Spleen (tissue), 11 donors: ENCODE measurements around the gene OTP. TPM values are rescaled to one million over a fixed set of nuclear protein-coding genes. Genes with fewer than 3 reads are reported as not detected.

ENCODE experiments used
- DNase-seq: peaks from one replicate; pipeline ENCODE4 v3.0.0-alpha.2; 2020
- H3K27ac ChIP-seq, 8 donors: fragments of 200-600 bp; sonication (generic) in 7 of 8; 1 replicate in 4 of 8; 2 replicates in 4 of 8; pipeline versions ENCODE4 v1.5.0 to v1.8.0; 2016 to 2021; ENCODE audit warnings: inconsistent platforms in 4 of 8, mild to moderate bottlenecking in 4 of 8, moderate library complexity in 1 of 8
- H3K27me3 ChIP-seq, 7 donors: fragments of 200-600 bp; sonication (generic) in 6 of 7; replicated peaks in 1 of 7; 1 replicate in 4 of 7; 2 replicates in 3 of 7; pipeline versions ENCODE4 v1.5.0 to v1.8.0; 2016 to 2021; ENCODE audit warnings: inconsistent platforms in 3 of 7, mild to moderate bottlenecking in 1 of 7
- H3K36me3 ChIP-seq, 6 donors: fragments of 200-600 bp; sonication (generic) in 5 of 6; 1 replicate in 4 of 6; 2 replicates in 2 of 6; pipeline versions ENCODE4 v1.5.0 to v1.8.0; 2016 to 2021; ENCODE audit warnings: inconsistent platforms in 2 of 6
- H3K4me1 ChIP-seq, 6 donors: fragments of 200-600 bp; sonication (generic) in 5 of 6; 1 replicate in 3 of 6; 2 replicates in 3 of 6; pipeline versions ENCODE4 v1.5.0 to v1.8.0; 2016 to 2021; ENCODE audit warnings: inconsistent platforms in 3 of 6
- H3K4me3 ChIP-seq, 8 donors: fragments of 200-600 bp; sonication (generic) in 7 of 8; 1 replicate in 4 of 8; 2 replicates in 4 of 8; pipeline versions ENCODE4 v1.5.0 to v1.8.0; 2016 to 2021; ENCODE audit warnings: inconsistent platforms in 4 of 8, mild to moderate bottlenecking in 4 of 8, moderate library complexity in 2 of 8
- H3K9me3 ChIP-seq, 8 donors: fragments of 200-600 bp; sonication (generic) in 7 of 8; 1 replicate in 4 of 8; 2 replicates in 4 of 8; pipeline versions ENCODE4 v1.5.0 to v1.8.0; 2016 to 2021; ENCODE audit warnings: inconsistent platforms in 4 of 8
- POLR2A ChIP-seq, 3 donors: fragments of 450-650 bp; IDR thresholded peaks; one replicate each; pipeline ENCODE4 v1.5.1; 2017; ENCODE audit warnings: antibody characterized with exemption in 3 of 3, mild to moderate bottlenecking in 1 of 3
- POLR2AphosphoS5 ChIP-seq, 3 donors: sonication (generic); formaldehyde crosslinking; IDR thresholded peaks; one replicate each; pipeline ENCODE4 v1.5.1; 2017; ENCODE audit warnings: antibody characterized with exemption in 3 of 3
- WGBS, 5 donors: extraction: QIAGEN DNeasy Blood & Tissue Kit in 3 of 5; methylation state at CpG; one replicate each; pipeline versions ENCODE4 v1.1.5 to v1.1.7; 2013 to 2018; 5-methylcytosine and 5-hydroxymethylcytosine counted together
- intact Hi-C: fragments of 100-400 bp; cut with DNase I; formaldehyde crosslinking; loops from one replicate; pipeline ENCODE4 v1.15.0; 2023; ENCODE audit warnings: low total_unique reads
- polyA plus RNA-seq, 3 donors: library from polyadenylated mRNA; stranded (reverse); fragments of 200-250 nt; gene quantifications; one replicate each; pipeline ENCODE4 v1.2.1, GENCODE V29; 2013
- total RNA-seq, 7 donors: library from RNA; depleted of rRNA in 3 of 7; stranded (reverse); fragments of >200 nt in 3 of 7; fragmentation: NEBNext Ultra II Directional in 4 of 7; extraction: Animal tissue kit (Norgen Biotek cat#: 25700) in 4 of 7; gene quantifications; one replicate each; pipeline versions ENCODE4 v1.1.0 to v1.2.1, GENCODE V29; 2016 to 2021
- TF ChIP-seq, protein P1 (sequence below), 11 experiments: fragments of 200-600 bp in 7 of 11; fragments of 450-650 bp in 4 of 11; sonication (generic) in 4 of 11; IDR thresholded peaks in 8 of 11; conservative IDR thresholded peaks in 3 of 11; 1 replicate in 7 of 11; 2 replicates in 4 of 11; pipeline versions ENCODE4 v1.4.0 to v1.8.0; 2016 to 2021; ENCODE audit warnings: antibody characterized with exemption in 11 of 11, inconsistent platforms in 4 of 11, mild to moderate bottlenecking in 1 of 11
- donor health status: healthy with polysubstance abuse.
- donor health status: DM: no; HTN: no; CAD: no; lungs with moderate emphysema.
- donor health status: DM: no; HTN: no; CAD: no.
- donor health status: Bipolar disorder and iron deficiency.
- donor health status: healthy.
- donor health status: DM: no; HTN: no; CAD: no.
- donor health status: DM: yes; HTN: yes; CAD: no.

The OTP gene
- total and polyA plus RNA-seq, 10 donors: not detected

GRCh38 chr5:77633709-77634108 lies 4.8 kb downstream of the OTP start:
- no peak for DNase-seq
- Histone ChIP-seq H3K4me3 (no peak overlapping the region), H3K9me3 (peaks cover 0 to 34% (median 0%) of the 10 kb centered on the region in 8 donors), H3K4me1 (peaks cover 15 to 60% (median 37%) of the 10 kb centered on the region in 6 donors), H3K36me3 (no peaks in the 10 kb centered on the region), H3K27ac (no peak overlapping the region), H3K27me3 (peaks cover 11 to 100% (median 100%) of the 10 kb centered on the region in 7 donors)
- intact Hi-C loops: no loop called here
- TF ChIP-seq POLR2AphosphoS5 (IDR thresholded peaks at IDR 0.05): no peak
- TF ChIP-seq POLR2A (IDR thresholded peaks at IDR 0.05): no peak
- TF ChIP-seq, protein P1, sequence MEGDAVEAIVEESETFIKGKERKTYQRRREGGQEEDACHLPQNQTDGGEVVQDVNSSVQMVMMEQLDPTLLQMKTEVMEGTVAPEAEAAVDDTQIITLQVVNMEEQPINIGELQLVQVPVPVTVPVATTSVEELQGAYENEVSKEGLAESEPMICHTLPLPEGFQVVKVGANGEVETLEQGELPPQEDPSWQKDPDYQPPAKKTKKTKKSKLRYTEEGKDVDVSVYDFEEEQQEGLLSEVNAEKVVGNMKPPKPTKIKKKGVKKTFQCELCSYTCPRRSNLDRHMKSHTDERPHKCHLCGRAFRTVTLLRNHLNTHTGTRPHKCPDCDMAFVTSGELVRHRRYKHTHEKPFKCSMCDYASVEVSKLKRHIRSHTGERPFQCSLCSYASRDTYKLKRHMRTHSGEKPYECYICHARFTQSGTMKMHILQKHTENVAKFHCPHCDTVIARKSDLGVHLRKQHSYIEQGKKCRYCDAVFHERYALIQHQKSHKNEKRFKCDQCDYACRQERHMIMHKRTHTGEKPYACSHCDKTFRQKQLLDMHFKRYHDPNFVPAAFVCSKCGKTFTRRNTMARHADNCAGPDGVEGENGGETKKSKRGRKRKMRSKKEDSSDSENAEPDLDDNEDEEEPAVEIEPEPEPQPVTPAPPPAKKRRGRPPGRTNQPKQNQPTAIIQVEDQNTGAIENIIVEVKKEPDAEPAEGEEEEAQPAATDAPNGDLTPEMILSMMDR (IDR thresholded peaks at IDR 0.05 in 8 of 11, conservative IDR thresholded peaks at IDR 0.05 in 3 of 11): no peak
- 16 to 17% (median 17%) methylated on average over 5 of the region's 5 CpGs for WGBS, 5 donors

DNA sequence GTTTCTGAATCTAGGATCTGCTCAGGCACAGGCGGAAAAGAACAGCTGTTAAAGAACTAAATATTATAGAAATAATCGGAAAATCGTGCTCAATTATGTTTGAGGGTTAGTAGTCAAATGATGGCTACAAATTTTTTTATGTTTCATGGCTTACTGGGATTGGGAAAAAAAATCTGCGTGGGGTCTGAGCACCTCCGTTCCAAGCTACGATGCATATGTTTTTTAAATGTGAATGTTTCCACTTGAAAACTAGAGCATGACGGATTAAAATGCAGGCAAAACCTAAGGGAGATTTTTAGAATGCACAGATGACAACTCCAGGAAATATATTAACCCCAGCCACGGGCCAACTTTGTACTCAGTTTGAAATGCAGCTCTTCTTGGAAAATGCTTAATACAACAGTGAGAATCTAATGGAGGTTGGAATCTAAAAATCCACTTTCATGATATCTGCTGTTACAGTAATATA lies 5.3 kb downstream of the OTP start:
- H3K9me3 ChIP-seq: peaks cover 0 to 32% (median 0%) of the 10 kb centered on the region in 8 donors
- 13 to 18% (median 16%) methylated on average over 8 of the region's 8 CpGs for WGBS, 5 donors
- TF ChIP-seq POLR2A (IDR thresholded peaks at IDR 0.05) (no peak), POLR2AphosphoS5 (IDR thresholded peaks at IDR 0.05) (no peak)
- TF ChIP-seq, protein P1 (IDR thresholded peaks at IDR 0.05 in 8 of 11, conservative IDR thresholded peaks at IDR 0.05 in 3 of 11): no peak
- peaks cover 9 to 100% (median 100%) of the 10 kb centered on the region in 7 donors for H3K27me3 ChIP-seq
- no peak overlapping the region for H3K4me3 ChIP-seq
- intact Hi-C loops: no loop called here
- H3K4me1 ChIP-seq: peaks cover 12 to 60% (median 33%) of the 10 kb centered on the region in 6 donors
- peaks cover 0 to under 1% (median 0%) of the 10 kb centered on the region in 6 donors for H3K36me3 ChIP-seq
- DNase-seq: no peak
- H3K27ac ChIP-seq: no peak overlapping the region

DNA sequence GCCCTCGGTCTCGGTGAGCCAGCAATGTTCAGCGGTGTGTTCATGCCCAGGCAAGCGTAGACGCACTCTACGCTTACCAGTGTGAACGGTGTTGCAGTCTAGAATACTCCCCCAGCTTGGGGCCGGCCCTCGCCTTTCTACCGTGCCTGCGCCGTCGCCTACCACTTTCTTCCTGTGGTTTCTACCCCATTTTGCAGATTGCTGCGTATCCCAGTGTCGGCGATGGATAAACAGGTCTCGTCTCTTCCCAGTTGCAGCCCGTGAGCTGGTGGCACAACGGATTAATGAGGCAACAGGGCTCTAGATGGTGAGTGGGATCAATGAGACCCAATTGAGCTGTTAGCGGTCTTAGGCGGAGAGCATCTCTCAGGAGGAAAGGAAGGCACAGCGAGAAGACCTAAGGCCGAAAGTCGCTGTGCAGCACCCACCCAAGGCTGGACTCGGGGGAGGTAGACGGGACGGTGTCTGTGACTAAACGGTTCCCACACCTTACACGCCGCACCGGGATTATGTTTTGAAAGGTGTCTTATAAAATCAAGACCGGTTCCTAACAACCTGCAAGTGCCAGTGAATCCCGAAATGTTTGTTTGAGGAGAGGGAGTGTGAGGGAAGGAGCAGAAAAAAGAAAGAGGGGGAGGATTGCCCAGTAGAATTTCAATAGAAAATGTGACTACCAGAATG lies 5.8 kb downstream of the OTP start:
- 8 to 16% (median 11%) methylated on average over 29 to 33 of the region's 33 CpGs for WGBS, 5 donors
- H3K9me3 ChIP-seq: peaks cover 0 to 37% (median 0%) of the 10 kb centered on the region in 8 donors
- peaks cover 0 to 5% (median 0%) of the 10 kb centered on the region in 6 donors for H3K36me3 ChIP-seq
- peaks cover 9 to 100% (median 100%) of the 10 kb centered on the region in 7 donors for H3K27me3 ChIP-seq
- intact Hi-C loops: no loop called here
- H3K27ac ChIP-seq: no peak overlapping the region
- TF ChIP-seq POLR2A (IDR thresholded peaks at IDR 0.05) (no peak), POLR2AphosphoS5 (IDR thresholded peaks at IDR 0.05) (no peak)
- TF ChIP-seq, protein P1 (IDR thresholded peaks at IDR 0.05 in 8 of 11, conservative IDR thresholded peaks at IDR 0.05 in 3 of 11): no peak
- DNase-seq: no peak
- H3K4me3 ChIP-seq: peak overlapping the region in 1 of 8 donors; percentile 4
- H3K4me1 ChIP-seq: peaks cover 12 to 60% (median 32%) of the 10 kb centered on the region in 6 donors

DNA sequence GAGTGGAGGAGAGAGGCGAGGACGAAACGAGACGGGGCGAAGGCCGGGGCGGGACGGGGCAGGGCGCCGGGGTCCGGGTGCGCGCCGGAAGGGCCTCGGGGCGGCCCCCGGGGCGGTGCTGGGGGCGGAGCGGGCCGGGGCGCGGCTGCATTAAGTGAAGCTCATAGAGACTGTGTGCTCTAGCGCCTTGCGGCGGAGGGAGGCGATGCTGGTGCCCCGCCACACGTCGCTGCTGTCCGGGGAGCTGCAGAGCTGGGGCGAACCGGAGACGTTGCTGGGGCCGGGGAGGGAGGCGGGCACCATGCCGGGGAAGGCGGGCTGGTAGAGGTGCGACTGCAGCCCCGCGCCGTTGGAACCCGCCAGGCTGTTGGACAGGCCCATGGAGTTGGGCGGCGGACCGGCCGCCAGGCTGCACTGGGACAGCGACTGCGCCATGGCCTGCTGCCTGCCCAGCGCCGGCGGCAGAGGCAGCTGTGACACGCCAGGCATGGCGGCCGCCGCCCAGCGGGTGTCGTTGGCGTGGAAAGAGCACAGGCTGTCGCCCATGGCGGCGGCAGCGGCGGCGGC lies 8.3 kb downstream of the OTP start:
- H3K27ac ChIP-seq: peak overlapping the region in 2 of 8 donors; percentile 32 to 40
- H3K9me3 ChIP-seq: peaks cover 0 to 21% (median 0%) of the 10 kb centered on the region in 8 donors
- H3K36me3 ChIP-seq: peaks cover 0 to 5% (median 0%) of the 10 kb centered on the region in 6 donors
- H3K4me3 ChIP-seq: peak overlapping the region; percentile 34 to 79 (median 52)
- WGBS, 5 donors: 1 to 3% (median 2%) methylated on average over 23 to 65 of the region's 65 CpGs
- DNase-seq: peak; percentile 87
- H3K27me3 ChIP-seq: peaks cover 9 to 100% (median 94%) of the 10 kb centered on the region in 7 donors
- intact Hi-C loops: no loop called here
- peaks cover 12 to 44% (median 29%) of the 10 kb centered on the region in 6 donors for H3K4me1 ChIP-seq
- TF ChIP-seq POLR2A (IDR thresholded peaks at IDR 0.05): no peak
- TF ChIP-seq, protein P1 (IDR thresholded peaks at IDR 0.05 in 8 of 11, conservative IDR thresholded peaks at IDR 0.05 in 3 of 11): peak in 4 of 11 experiments; percentile 9 to 37 (median 26)
- TF ChIP-seq POLR2AphosphoS5 (IDR thresholded peaks at IDR 0.05): peak in 2 of 3 donors; percentile 45 to 65
